Smooth muscle cell (in vitro differentiated cells): ENCODE results near the gene CBY3. TPM values are rescaled to one million over a fixed set of nuclear protein-coding genes. Genes with fewer than 3 reads are reported as not detected.
"Not testable (repeated sequence)": the region's sequence is repeated elsewhere in the genome, so short reads cannot be mapped to it uniquely, and the experiment has no call there.

ENCODE experiments used
- DNase-seq: peaks from one replicate; lab custom pipeline; 2025; ENCODE audit not compliant: unreplicated experiment; lab: John Stamatoyannopoulos, UW
- H2AFZ ChIP-seq: fragments of 200-600 bp; sonication (generic); 2 replicates; pipeline ENCODE4 v1.6.0; 2016; ENCODE audit warnings: antibody characterized with exemption, low read depth, mild to moderate bottlenecking
- H3F3A ChIP-seq: fragments of 200-600 bp; sonication (generic); 2 replicates; pipeline ENCODE4 v1.6.0; 2017; ENCODE audit warnings: antibody characterized with exemption, low read depth
- H3K27ac ChIP-seq: fragments of 200-600 bp; sonication (generic); 2 replicates; pipeline ENCODE4 v1.5.1; 2016; ENCODE audit warnings: low read depth, mild to moderate bottlenecking
- H3K27me3 ChIP-seq: fragments of 200-600 bp; sonication (generic); 2 replicates; pipeline ENCODE4 v1.6.1; 2016; ENCODE audit warnings: low read depth, mild to moderate bottlenecking
- H3K36me3 ChIP-seq: fragments of 200-600 bp; sonication (generic); 2 replicates; pipeline ENCODE4 v1.5.1; 2016; ENCODE audit warnings: low read depth
- H3K4me1 ChIP-seq: fragments of 200-600 bp; sonication (generic); 2 replicates; pipeline ENCODE4 v1.5.1; 2016; ENCODE audit warnings: low read depth
- H3K4me2 ChIP-seq: fragments of 200-600 bp; sonication (generic); 2 replicates; pipeline ENCODE4 v1.6.0; 2016; ENCODE audit warnings: mild to moderate bottlenecking
- H3K4me3 ChIP-seq: fragments of 200-600 bp; sonication (generic); 2 replicates; pipeline ENCODE4 v1.5.1; 2016; ENCODE audit warnings: mild to moderate bottlenecking
- H3K79me2 ChIP-seq: fragments of 200-600 bp; sonication (generic); 2 replicates; pipeline ENCODE4 v1.6.0; 2016; ENCODE audit warnings: low read depth, mild to moderate bottlenecking
- H3K9ac ChIP-seq: fragments of 200-600 bp; sonication (generic); 2 replicates; pipeline ENCODE4 v1.6.0; 2016; ENCODE audit warnings: low read depth
- H3K9me3 ChIP-seq: fragments of 200-600 bp; sonication (generic); replicated peaks from 2 replicates; pipeline ENCODE4 v1.5.1; 2016; ENCODE audit warnings: low read depth
- H4K20me1 ChIP-seq: fragments of 200-600 bp; sonication (generic); 2 replicates; pipeline ENCODE4 v1.6.0; 2016; ENCODE audit warnings: low read depth
- WGBS: methylation state at CpG from one replicate; pipeline ENCODE4 v1.1.7; 2016; ENCODE audit warnings: low lambda C conversion rate; 5-methylcytosine and 5-hydroxymethylcytosine counted together
- polyA plus RNA-seq: library from polyadenylated mRNA; unstranded; fragments of >200 nt; fragmentation: Nextera tagmentation; extraction: Ambion mirVana; gene quantifications from 2 replicates; pipeline ENCODE4 v1.2.1, GENCODE V29; 2016
- total RNA-seq: library from RNA; depleted of rRNA; stranded (reverse); fragments of >200 nt; gene quantifications from 2 replicates; pipeline ENCODE4 v1.2.3, GENCODE V29; 2014
- TF ChIP-seq, protein P1 (sequence below): fragments of 200-600 bp; sonication (generic); IDR thresholded peaks from 2 replicates; pipeline ENCODE4 v1.5.1; 2017; ENCODE audit warnings: borderline replicate concordance, mild to moderate bottlenecking, antibody characterized with exemption; ENCODE audit not compliant: insufficient read depth, poor library complexity, severe bottlenecking

Gene CBY3
- total and polyA plus RNA-seq, 2 experiments from 2014 or later, result not detected

DNA sequence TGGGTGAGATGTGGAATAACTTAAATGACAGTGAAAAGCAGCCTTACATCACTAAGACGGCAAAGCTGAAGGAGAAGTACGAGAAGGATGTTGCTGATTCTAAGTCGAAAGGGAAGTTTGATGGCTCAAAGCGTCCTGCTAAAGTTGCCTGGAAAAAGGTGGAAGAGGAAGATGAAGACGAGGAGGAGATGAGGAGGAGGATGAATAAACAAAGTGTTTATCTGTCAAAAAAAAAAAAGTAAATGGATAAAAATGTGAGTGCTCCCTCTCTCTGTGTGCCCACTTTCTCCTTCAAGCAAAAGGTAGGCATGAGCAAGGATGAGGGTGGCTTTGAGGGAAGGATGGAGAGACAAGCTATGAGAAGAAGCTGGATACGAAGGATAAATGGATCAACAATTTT lies 13.7 kb upstream of the CBY3 start:
- Histone ChIP-seq H3F3A (no peaks in the 10 kb centered on the region), H3K36me3 (no peaks in the 10 kb centered on the region), H3K27ac (no peak overlapping the region), H3K4me3 (no peak overlapping the region), H2AFZ (no peak overlapping the region), H3K4me2 (no peak overlapping the region), H3K9me3 (no peaks in the 10 kb centered on the region), H3K79me2 (peaks cover 13% of the 10 kb centered on the region), H4K20me1 (peaks cover 1% of the 10 kb centered on the region), H3K27me3 (no peaks in the 10 kb centered on the region), H3K9ac (no peak overlapping the region), H3K4me1 (peaks cover 4% of the 10 kb centered on the region)
- no peak for DNase-seq
- TF ChIP-seq, protein P1, sequence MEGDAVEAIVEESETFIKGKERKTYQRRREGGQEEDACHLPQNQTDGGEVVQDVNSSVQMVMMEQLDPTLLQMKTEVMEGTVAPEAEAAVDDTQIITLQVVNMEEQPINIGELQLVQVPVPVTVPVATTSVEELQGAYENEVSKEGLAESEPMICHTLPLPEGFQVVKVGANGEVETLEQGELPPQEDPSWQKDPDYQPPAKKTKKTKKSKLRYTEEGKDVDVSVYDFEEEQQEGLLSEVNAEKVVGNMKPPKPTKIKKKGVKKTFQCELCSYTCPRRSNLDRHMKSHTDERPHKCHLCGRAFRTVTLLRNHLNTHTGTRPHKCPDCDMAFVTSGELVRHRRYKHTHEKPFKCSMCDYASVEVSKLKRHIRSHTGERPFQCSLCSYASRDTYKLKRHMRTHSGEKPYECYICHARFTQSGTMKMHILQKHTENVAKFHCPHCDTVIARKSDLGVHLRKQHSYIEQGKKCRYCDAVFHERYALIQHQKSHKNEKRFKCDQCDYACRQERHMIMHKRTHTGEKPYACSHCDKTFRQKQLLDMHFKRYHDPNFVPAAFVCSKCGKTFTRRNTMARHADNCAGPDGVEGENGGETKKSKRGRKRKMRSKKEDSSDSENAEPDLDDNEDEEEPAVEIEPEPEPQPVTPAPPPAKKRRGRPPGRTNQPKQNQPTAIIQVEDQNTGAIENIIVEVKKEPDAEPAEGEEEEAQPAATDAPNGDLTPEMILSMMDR, result no peak
- WGBS, result 91% methylated on average over 6 of the region's 6 CpGs

DNA sequence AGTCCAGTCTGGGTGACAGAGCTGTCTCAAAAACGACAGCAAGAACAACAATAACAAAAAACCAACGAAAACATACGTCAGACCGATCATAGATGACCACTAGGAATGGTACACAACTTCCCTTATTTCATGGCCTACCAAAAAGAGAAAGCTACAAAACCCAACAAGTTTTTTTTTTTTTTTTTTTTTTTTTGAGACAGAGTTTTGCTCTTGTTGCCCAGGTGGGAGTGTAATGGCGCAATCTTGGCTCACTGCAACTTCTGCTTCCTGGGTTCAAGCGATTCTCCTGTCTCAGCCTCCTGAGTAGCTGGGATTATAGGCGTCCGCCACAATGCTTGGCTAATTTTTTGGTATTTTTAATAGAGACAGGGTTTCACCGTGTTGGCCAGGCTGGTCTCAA lies 8.4 kb upstream of the CBY3 start:
- not testable (repeated sequence) for H3K27me3 ChIP-seq, H3F3A ChIP-seq, H3K4me1 ChIP-seq, DNase-seq, H2AFZ ChIP-seq, H3K4me2 ChIP-seq, H3K9me3 ChIP-seq, H3K9ac ChIP-seq, H4K20me1 ChIP-seq, H3K27ac ChIP-seq, H3K36me3 ChIP-seq, H3K4me3 ChIP-seq, H3K79me2 ChIP-seq
- 85% methylated on average over 9 of the region's 9 CpGs for WGBS

- Histone ChIP-seq H3F3A (no peaks in the 10 kb centered on the region), H3K27me3 (no peaks in the 10 kb centered on the region), H4K20me1 (no peaks in the 10 kb centered on the region), H3K9ac (no peak overlapping the region), H3K4me2 (no peak overlapping the region), H3K9me3 (no peaks in the 10 kb centered on the region), H3K36me3 (no peaks in the 10 kb centered on the region), H3K4me1 (peaks cover 11% of the 10 kb centered on the region), H3K27ac (no peak overlapping the region), H2AFZ (no peak overlapping the region), H3K79me2 (peaks cover 21% of the 10 kb centered on the region), H3K4me3 (no peak overlapping the region)
- TF ChIP-seq, protein P1, result no peak
- no peak for DNase-seq
- 98% methylated on average over 9 of the region's 9 CpGs for WGBS
Measured at GRCh38 chr5:179680014-179680779, 637 bp downstream of the CBY3 start.

DNA sequence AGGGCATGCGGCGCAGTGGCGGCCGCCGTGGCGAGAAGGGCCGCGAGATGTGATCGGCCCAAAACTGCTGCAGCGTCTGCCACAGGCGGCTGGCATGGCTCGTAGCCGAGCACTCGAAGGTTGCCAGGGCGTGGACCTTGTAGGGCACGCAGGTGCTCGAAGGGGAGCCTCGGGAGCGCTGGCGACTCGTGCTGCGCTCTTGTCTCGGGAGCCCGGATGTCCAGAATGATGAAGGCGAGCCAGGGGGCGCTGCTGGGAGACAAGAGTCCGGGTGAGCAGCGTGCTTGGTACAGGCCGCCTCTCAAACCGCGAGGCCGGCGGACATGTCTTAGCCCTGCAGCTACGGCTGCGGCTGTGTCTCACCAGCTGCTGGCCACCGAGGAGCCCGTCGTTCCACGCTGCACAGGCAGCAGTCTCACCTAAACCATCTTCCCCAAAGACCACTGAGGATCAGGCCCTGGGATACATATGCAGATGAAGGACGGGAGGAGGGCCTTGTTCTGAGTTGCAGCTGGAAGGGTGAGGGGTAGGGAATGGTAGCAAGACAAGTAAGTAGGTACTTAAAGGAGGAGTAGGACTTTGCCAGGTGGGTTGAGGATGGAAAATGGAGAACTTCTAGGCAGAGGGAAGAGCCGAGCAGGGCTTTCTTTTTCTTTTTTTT lies 1.7 kb downstream of the CBY3 start:
- Histone ChIP-seq H3K9ac (no peak overlapping the region), H3K4me2 (peak overlapping the region; percentile 99), H3K27me3 (no peaks in the 10 kb centered on the region), H3K9me3 (no peaks in the 10 kb centered on the region), H4K20me1 (no peaks in the 10 kb centered on the region), H3K4me3 (peak overlapping the region; percentile 84), H3K79me2 (peaks cover 21% of the 10 kb centered on the region), H3K27ac (no peak overlapping the region), H3K36me3 (no peaks in the 10 kb centered on the region), H3F3A (no peaks in the 10 kb centered on the region), H3K4me1 (peaks cover 11% of the 10 kb centered on the region), H2AFZ (peak overlapping the region; percentile 96)
- TF ChIP-seq, protein P1, result peak; percentile 27
- WGBS, result 53% methylated on average over 40 of the region's 41 CpGs
- no peak for DNase-seq
